Activated B cell treated with CpG ODN at 0.5 μM for 24 hours (primary cell): Measurements from ENCODE around the gene ANKEF1. TPM values are rescaled to one million over a fixed set of nuclear protein-coding genes. Genes with fewer than 3 reads are reported as not detected.

Experiments used
- ATAC-seq: fragments of 200-7000 bp; cut with Tn5 transposase; one replicate; pipeline ENCODE4 v1.10.0; 2021; ENCODE audit warnings: low read depth, mild to moderate bottlenecking, moderate library complexity
- CTCF ChIA-PET: fragments of 350-600 bp; sonication (Branson Sonifier 250); formaldehyde crosslinking; loops from one replicate; lab custom pipeline; 2021; ENCODE audit warnings: antibody characterized with exemption; lab: Charles Lee
- POLR2A ChIA-PET: fragments of 350-600 bp; sonication (Branson Sonifier 250); formaldehyde crosslinking; loops from one replicate; lab custom pipeline; 2021; ENCODE audit warnings: antibody characterized with exemption; lab: Charles Lee
- DNase-seq: peaks from one replicate; pipeline ENCODE4 v3.0.0; 2022
- H3K27ac Mint-ChIP-seq: one replicate; pipeline ENCODE4 v1.8.0; 2020; ENCODE audit warnings: mixed read lengths
- H3K27me3 Mint-ChIP-seq: one replicate; pipeline ENCODE4 v1.8.0; 2021; ENCODE audit warnings: mixed read lengths
- H3K36me3 Mint-ChIP-seq: one replicate; pipeline ENCODE4 v1.8.0; 2021; ENCODE audit warnings: low read depth, mixed read lengths
- H3K4me1 Mint-ChIP-seq: one replicate; pipeline ENCODE4 v1.8.0; 2021; ENCODE audit warnings: mixed read lengths
- H3K4me3 Mint-ChIP-seq: one replicate; pipeline ENCODE4 v1.8.0; 2020; ENCODE audit warnings: mild to moderate bottlenecking, mixed read lengths
- H3K9me3 Mint-ChIP-seq: one replicate; pipeline ENCODE4 v1.8.0; 2020; ENCODE audit warnings: mixed read lengths
- intact Hi-C: fragments of 100-400 bp; cut with micrococcal nuclease; formaldehyde crosslinking; loops from one replicate; pipeline ENCODE4 v1.15.1; 2024
- total RNA-seq: library from RNA; stranded (reverse); gene quantifications from 2 replicates; pipeline ENCODE4 v1.2.3, GENCODE V29; 2022
- TF ChIP-seq, protein P1 (sequence below): fragments of 200-600 bp; IDR thresholded peaks from one replicate; pipeline ENCODE4 v1.8.0; 2022; ENCODE audit warnings: antibody characterized with exemption, mild to moderate bottlenecking

Gene ANKEF1
- total RNA-seq, 1 donor from 2014 or later = 2.6 TPM

- Mint-ChIP-seq H3K36me3 (no peaks in the 10 kb centered on the region), H3K4me1 (peaks cover 14% of the 10 kb centered on the region), H3K27ac (no peak overlapping the region), H3K27me3 (peaks cover 56% of the 10 kb centered on the region), H3K9me3 (peaks cover 2% of the 10 kb centered on the region), H3K4me3 (no peak overlapping the region)
- TF ChIP-seq, protein P1, sequence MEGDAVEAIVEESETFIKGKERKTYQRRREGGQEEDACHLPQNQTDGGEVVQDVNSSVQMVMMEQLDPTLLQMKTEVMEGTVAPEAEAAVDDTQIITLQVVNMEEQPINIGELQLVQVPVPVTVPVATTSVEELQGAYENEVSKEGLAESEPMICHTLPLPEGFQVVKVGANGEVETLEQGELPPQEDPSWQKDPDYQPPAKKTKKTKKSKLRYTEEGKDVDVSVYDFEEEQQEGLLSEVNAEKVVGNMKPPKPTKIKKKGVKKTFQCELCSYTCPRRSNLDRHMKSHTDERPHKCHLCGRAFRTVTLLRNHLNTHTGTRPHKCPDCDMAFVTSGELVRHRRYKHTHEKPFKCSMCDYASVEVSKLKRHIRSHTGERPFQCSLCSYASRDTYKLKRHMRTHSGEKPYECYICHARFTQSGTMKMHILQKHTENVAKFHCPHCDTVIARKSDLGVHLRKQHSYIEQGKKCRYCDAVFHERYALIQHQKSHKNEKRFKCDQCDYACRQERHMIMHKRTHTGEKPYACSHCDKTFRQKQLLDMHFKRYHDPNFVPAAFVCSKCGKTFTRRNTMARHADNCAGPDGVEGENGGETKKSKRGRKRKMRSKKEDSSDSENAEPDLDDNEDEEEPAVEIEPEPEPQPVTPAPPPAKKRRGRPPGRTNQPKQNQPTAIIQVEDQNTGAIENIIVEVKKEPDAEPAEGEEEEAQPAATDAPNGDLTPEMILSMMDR = no peak
- CTCF ChIA-PET = interaction anchor here (0.8 kb wide), 1 partner anchor 26 kb away, joined by 3 read pairs; no protein-coding TSS in a partner anchor
- intact Hi-C loops = loop anchor here (10.0 kb wide), 1 partner anchor 370 kb away; the partner anchor contains the start of genes MKKS and SLX4IP
- ATAC-seq (no peak), DNase-seq (no peak)
- POLR2A ChIA-PET = no interaction called here
Measured at GRCh38 chr20:10064611-10065010, 29.8 kb downstream of the ANKEF1 start.

DNA sequence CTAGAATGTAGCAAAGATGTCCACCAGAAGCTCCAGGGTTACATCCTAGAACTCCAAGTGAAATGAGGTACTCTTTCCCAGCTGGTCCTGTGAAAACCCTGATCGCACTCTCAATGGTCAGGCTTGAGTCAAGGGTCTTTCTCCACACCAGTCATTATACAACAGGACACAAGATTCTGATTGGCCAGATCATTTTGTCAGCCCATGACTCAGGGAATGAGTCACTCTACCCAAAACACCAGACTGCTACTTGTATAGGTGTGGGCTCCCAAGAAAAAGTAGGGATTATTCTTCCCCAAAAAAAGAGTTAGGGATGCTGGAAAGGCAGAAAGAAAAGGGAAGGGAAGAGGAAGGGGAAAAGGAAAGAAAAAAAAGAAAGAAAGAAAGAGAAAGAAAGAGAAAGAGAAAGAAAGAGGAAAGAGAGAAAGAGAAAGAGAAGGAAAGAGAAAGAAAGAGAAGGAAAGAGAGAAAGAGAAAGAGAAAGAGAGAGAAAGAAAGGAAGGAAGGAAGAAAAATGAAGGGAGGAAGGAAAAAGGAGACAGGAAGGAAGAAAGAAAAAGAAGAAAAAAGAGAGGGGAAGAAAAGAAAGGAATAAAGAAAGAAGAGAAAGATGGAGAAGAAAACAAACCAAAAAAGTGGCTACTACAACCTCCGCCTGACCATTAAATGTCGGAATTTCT, 30.5 kb downstream of the ANKEF1 start:
- H3K36me3 Mint-ChIP-seq = no peaks in the 10 kb centered on the region
- intact Hi-C loops = loop anchor here (10.0 kb wide), 1 partner anchor 370 kb away; the partner anchor contains the start of genes MKKS and SLX4IP
- ATAC-seq = no peak
- peaks cover 9% of the 10 kb centered on the region for H3K4me1 Mint-ChIP-seq
- POLR2A ChIA-PET = no interaction called here
- DNase-seq = no peak
- CTCF ChIA-PET = no interaction called here
- no peak overlapping the region for H3K4me3 Mint-ChIP-seq
- peaks cover 2% of the 10 kb centered on the region for H3K9me3 Mint-ChIP-seq
- H3K27ac Mint-ChIP-seq = no peak overlapping the region
- H3K27me3 Mint-ChIP-seq = peaks cover 56% of the 10 kb centered on the region
- TF ChIP-seq, protein P1 = no peak

GRCh38 chr20:10067321-10067720, 32.5 kb downstream of the ANKEF1 start:
- no peaks in the 10 kb centered on the region for H3K4me1 Mint-ChIP-seq
- CTCF ChIA-PET = no interaction called here
- no peak overlapping the region for H3K27ac Mint-ChIP-seq
- H3K4me3 Mint-ChIP-seq = no peak overlapping the region
- DNase-seq (no peak), ATAC-seq (no peak)
- intact Hi-C loops = loop anchor here (10.0 kb wide), 1 partner anchor 367 kb away; the partner anchor contains the start of genes MKKS and SLX4IP
- POLR2A ChIA-PET = no interaction called here
- H3K27me3 Mint-ChIP-seq = peaks cover 47% of the 10 kb centered on the region
- H3K9me3 Mint-ChIP-seq = peaks cover 2% of the 10 kb centered on the region
- H3K36me3 Mint-ChIP-seq = no peaks in the 10 kb centered on the region
- TF ChIP-seq, protein P1 = no peak

DNA sequence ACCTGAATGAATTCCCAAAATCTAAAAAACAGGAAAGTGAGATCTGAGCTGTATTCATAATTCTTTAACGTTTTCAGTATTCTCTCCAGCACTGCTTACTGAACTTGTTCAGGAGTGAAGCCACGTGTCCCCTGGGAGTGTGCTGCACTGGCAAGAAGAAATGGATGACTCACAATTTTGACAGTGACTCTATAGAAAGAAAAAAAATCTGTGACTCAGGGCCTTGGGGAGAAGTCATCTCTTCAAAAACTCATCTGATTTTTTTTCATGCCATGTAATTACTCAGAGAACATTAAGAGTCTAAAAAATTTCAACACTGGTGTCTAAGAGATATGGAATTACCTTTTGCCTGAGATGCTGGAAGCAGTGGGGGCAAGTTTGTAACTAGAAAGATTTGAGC, 39.7 kb downstream of the ANKEF1 start:
- Mint-ChIP-seq H3K9me3 (no peaks in the 10 kb centered on the region), H3K27ac (no peak overlapping the region), H3K4me1 (peaks cover 8% of the 10 kb centered on the region), H3K36me3 (no peaks in the 10 kb centered on the region), H3K27me3 (peaks cover 18% of the 10 kb centered on the region), H3K4me3 (no peak overlapping the region)
- DNase-seq (no peak), ATAC-seq (peak; percentile 90)
- intact Hi-C loops = loop anchor here (1.0 kb wide), 2 partner anchors 14 to 39 kb away; no protein-coding TSS in a partner anchor
- TF ChIP-seq, protein P1 = no peak
- ChIA-PET CTCF (no interaction called here), POLR2A (no interaction called here)

GRCh38 chr20:10075606-10076005, 40.8 kb downstream of the ANKEF1 start:
- Mint-ChIP-seq H3K4me1 (peaks cover 8% of the 10 kb centered on the region), H3K36me3 (no peaks in the 10 kb centered on the region), H3K27ac (no peak overlapping the region), H3K9me3 (no peaks in the 10 kb centered on the region), H3K4me3 (no peak overlapping the region), H3K27me3 (peaks cover 16% of the 10 kb centered on the region)
- POLR2A ChIA-PET = no interaction called here
- DNase-seq (no peak), ATAC-seq (no peak)
- TF ChIP-seq, protein P1 = no peak
- intact Hi-C loops = no loop called here
- CTCF ChIA-PET = no interaction called here
